Panc1 (cell line): ENCODE measurements around the gene HIPK2. TPM values are rescaled to one million over a fixed set of nuclear protein-coding genes. Genes with fewer than 3 reads are reported as not detected.

Source experiments
- ATAC-seq: fragments of 200-7000 bp; cut with Tn5 transposase; 2 replicates; pipeline ENCODE4 v1.9.1; 2020; ENCODE audit warnings: mild to moderate bottlenecking, moderate library complexity
- BruUV-seq: library from RNA; stranded (reverse); fragments of 400-500 nt; replicated peaks from 2 replicates; lab custom pipeline; 2021; lab: Mats Ljungman, UMichigan
- CTCF ChIA-PET: fragments of 300-600 bp; sonication (Branson Sonifier 250); formaldehyde crosslinking; loops from one replicate; lab custom pipeline; 2022; ENCODE audit warnings: antibody characterized with exemption; lab: Charles Lee
- POLR2A ChIA-PET: fragments of 300-600 bp; sonication (Branson Sonifier 250); formaldehyde crosslinking; loops from one replicate; lab custom pipeline; 2022; ENCODE audit warnings: antibody characterized with exemption; lab: Charles Lee
- DNase-seq: peaks from one replicate; pipeline ENCODE4 v3.0.0-alpha.2; 2010; ENCODE audit warnings: low read depth, low spot score
- H3K27ac ChIP-seq: 2 replicates; pipeline ENCODE4 v1.5.1; 2011; ENCODE audit warnings: mild to moderate bottlenecking, low read length, inconsistent platforms
- H3K27me3 ChIP-seq: fragments of 200-500 bp; sonication (Bioruptor generic); 2 replicates; pipeline ENCODE4 v1.6.0; 2014; ENCODE audit warnings: low read length, inconsistent platforms; ENCODE audit not compliant: control insufficient read depth, insufficient read depth
- H3K36me3 ChIP-seq: fragments of 200-500 bp; sonication (Bioruptor generic); 2 replicates; pipeline ENCODE4 v1.5.1; 2014; ENCODE audit warnings: inconsistent platforms, mild to moderate bottlenecking, low read length, moderate library complexity; ENCODE audit not compliant: control insufficient read depth, insufficient read depth
- H3K4me1 ChIP-seq: 2 replicates; pipeline ENCODE4 v1.5.1; 2011; ENCODE audit warnings: inconsistent platforms, mild to moderate bottlenecking, low read length, moderate library complexity; ENCODE audit not compliant: control insufficient read depth, insufficient read depth
- H3K4me3 ChIP-seq, 2 experiments: 2 replicates each; pipeline ENCODE4 v1.5.1; 2011 to 2012; ENCODE audit warnings: low read depth in 2 of 2, low read length in 2 of 2, mild to moderate bottlenecking in 2 of 2, inconsistent platforms in 1 of 2, moderate library complexity in 1 of 2
- H3K9me3 ChIP-seq: fragments of 200-500 bp; sonication (Bioruptor generic); 2 replicates; pipeline ENCODE4 v1.5.1; 2014; ENCODE audit warnings: low read depth, mild to moderate bottlenecking, inconsistent platforms, low read length, moderate library complexity; ENCODE audit not compliant: control insufficient read depth, insufficient read depth
- CTCF ChIP-seq: fragments of 450-650 bp; IDR thresholded peaks from 2 replicates; pipeline ENCODE4 v1.5.1; 2017; ENCODE audit warnings: mild to moderate bottlenecking
- POLR2AphosphoS5 ChIP-seq: IDR thresholded peaks from 2 replicates; pipeline ENCODE4 v1.6.1; 2012; ENCODE audit warnings: mild to moderate bottlenecking, low read depth, low read length, moderate library complexity
- REST ChIP-seq, 2 experiments: IDR thresholded peaks; 2 replicates each; pipeline ENCODE4 v1.6.1; 2011 to 2012; ENCODE audit warnings: low read depth in 2 of 2, control low read depth in 1 of 2, low read length in 1 of 2, mild to moderate bottlenecking in 1 of 2, moderate library complexity in 1 of 2; ENCODE audit not compliant: insufficient read depth in 1 of 2
- SIN3A ChIP-seq: IDR thresholded peaks from 2 replicates; pipeline ENCODE4 v1.6.1; 2012; ENCODE audit warnings: low read depth, mild to moderate bottlenecking, low read length, moderate library complexity, borderline replicate concordance; ENCODE audit not compliant: insufficient read depth
- TCF7L2 ChIP-seq: IDR thresholded peaks from 2 replicates; pipeline ENCODE4 v1.6.1; 2011; ENCODE audit warnings: mild to moderate bottlenecking, low read depth, low read length, inconsistent platforms
- in situ Hi-C: cut with HindIII; loops from 2 replicates; pipeline ENCODE4 v1.10.0; 2016; ENCODE audit warnings: low sequenced_read_pairs, low pct_unique_long_range_greater_than_20kb
- intact Hi-C: fragments of 100-400 bp; cut with micrococcal nuclease; formaldehyde crosslinking; loops from one replicate; pipeline ENCODE4 v1.10.0; 2022; ENCODE audit not compliant: unreplicated experiment
- total RNA-seq: library from RNA; stranded (reverse); gene quantifications from one replicate; pipeline ENCODE4 v1.2.1, GENCODE V29; 2021; ENCODE audit not compliant: unreplicated experiment

The HIPK2 gene
- total RNA-seq, 1 experiment from 2014 or later = 34.1 TPM

- no peaks in the 10 kb centered on the region for H3K27me3 ChIP-seq
- intact Hi-C loops (no loop called here), in situ Hi-C loops (no loop called here)
- DNase-seq = no peak
- H3K9me3 ChIP-seq = no peaks in the 10 kb centered on the region
- POLR2A ChIA-PET = no interaction called here
- ATAC-seq = no peak
- no peaks in the 10 kb centered on the region for H3K36me3 ChIP-seq
- no peak overlapping the region for H3K27ac ChIP-seq
- no peak for TF ChIP-seq TCF7L2
- no peak for TF ChIP-seq POLR2AphosphoS5
- no peak for TF ChIP-seq CTCF
- TF ChIP-seq REST (IDR thresholded peaks at IDR 0.05; ENCODE audit: insufficient read depth in 1 of 2, low read depth in 2 of 2, low read length in 1 of 2) = no peak
- TF ChIP-seq SIN3A = no peak
- BruUV-seq = no TSS peak
- H3K4me3 ChIP-seq = no peak overlapping the region
- CTCF ChIA-PET = no interaction called here
- H3K4me1 ChIP-seq = peaks cover 9% of the 10 kb centered on the region
These were observed 103.5 kb downstream of the HIPK2 start for GRCh38 chr7:139674341-139674740.

GRCh38 chr7:139673762-139674161 lies 104.0 kb downstream of the HIPK2 start:
- no peaks in the 10 kb centered on the region for H3K36me3 ChIP-seq
- no peak for DNase-seq
- H3K4me3 ChIP-seq = no peak overlapping the region
- TF ChIP-seq POLR2AphosphoS5 = no peak
- no peak for TF ChIP-seq TCF7L2
- TF ChIP-seq SIN3A = no peak
- no peak for TF ChIP-seq REST (IDR thresholded peaks at IDR 0.05; ENCODE audit: insufficient read depth in 1 of 2, low read depth in 2 of 2, low read length in 1 of 2)
- no peak for TF ChIP-seq CTCF
- H3K27ac ChIP-seq = no peak overlapping the region
- no TSS peak for BruUV-seq
- H3K9me3 ChIP-seq = no peaks in the 10 kb centered on the region
- H3K4me1 ChIP-seq = peaks cover 5% of the 10 kb centered on the region; the same call in 1 of the 2 replicates
- no peaks in the 10 kb centered on the region for H3K27me3 ChIP-seq
- intact Hi-C loops = no loop called here
- in situ Hi-C loops = no loop called here
- POLR2A ChIA-PET = no interaction called here
- CTCF ChIA-PET = no interaction called here
- ATAC-seq = no peak
